Left kidney (tissue), 2 donors: ENCODE measurements around the gene GEN1. TPM values are rescaled to one million over a fixed set of nuclear protein-coding genes. Genes with fewer than 3 reads are reported as not detected.
A peak's percentile ranks its signal among the peaks of the same experiment; 100 is the strongest.
"Not testable (repeated sequence)": the region's sequence is repeated elsewhere in the genome, so short reads cannot be mapped to it uniquely, and the experiment has no call there.

ENCODE experiments used
- DNase-seq: peaks from one replicate; pipeline ENCODE4 v3.0.0-alpha.2; 2013
- polyA plus RNA-seq: library from polyadenylated mRNA; unstranded; fragments of 120-200 nt; gene quantifications from one replicate; pipeline ENCODE4 v1.2.1, GENCODE V29; 2013; ENCODE audit not compliant: insufficient read length

The GEN1 gene
- polyA plus RNA-seq, 1 donor: 25.4 TPM

DNA sequence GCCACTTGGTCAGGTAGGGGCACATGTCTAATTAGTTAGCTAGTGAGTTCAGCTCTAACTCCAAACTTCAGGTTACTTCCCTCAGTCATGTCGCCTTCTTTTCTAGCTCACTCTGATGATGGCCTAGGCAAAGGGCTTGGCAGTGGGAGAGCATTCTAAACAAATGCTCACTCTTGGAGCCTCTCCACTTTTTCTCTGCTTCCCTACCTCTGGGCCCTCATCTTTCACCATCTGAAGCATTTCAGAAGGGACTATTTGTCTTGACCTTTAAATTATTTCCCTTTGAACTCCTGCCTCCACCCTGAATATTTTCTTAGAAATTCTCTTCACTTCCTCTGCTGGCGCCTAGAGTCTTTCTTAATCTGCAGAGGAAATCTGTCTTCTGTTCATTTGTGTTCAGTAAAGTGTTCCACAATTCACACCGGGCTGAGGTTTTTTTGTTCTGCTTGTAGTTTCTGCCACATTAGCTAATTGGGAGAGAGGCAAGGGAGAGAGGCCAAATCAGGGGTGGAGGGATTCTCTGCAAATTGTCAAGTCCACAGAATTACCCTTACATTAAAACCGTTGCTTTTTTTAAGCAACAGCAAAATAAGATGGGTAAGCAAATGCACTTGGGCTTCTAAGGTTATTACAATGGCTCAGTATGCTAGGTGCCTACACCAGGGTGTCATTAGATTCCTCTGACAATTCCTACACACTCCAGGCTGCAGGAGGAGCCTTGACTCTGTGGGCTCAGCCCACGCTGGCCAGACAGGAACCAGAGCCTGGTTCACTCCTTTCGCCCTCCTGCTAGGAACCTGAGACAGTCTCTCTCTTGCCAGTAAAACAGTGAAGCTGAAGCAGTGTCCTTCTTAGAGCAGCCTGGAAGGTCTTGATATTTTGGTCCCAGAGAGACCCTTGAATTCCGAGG is 67.9 kb downstream of the GEN1 start:
- no peak for DNase-seq

GRCh38 chr2:17822445-17823117 is 68.6 kb downstream of the GEN1 start:
- DNase-seq: peak; percentile 39

GRCh38 chr2:17823646-17824045 is 69.7 kb downstream of the GEN1 start:
- DNase-seq: not testable (repeated sequence)

DNA sequence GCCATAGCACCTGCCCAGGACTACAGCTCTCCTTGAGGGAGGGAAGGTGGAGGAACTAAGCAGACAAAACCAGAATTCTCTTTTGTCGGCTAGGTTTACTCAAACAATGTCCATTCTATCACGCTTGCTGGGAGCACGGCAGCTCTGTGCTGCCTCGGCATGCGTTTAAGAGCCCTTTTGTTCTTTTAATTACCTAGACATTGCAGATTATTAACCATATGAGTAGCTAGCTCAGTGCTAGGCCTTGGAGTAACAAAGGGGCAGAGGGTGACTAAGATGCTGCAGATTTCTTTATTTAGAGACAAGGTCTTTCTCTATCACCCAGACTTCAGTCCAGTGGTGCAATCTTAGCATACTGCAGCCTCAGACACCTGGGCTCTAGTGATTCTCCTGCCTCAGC is 73.4 kb downstream of the GEN1 start:
- no peak for DNase-seq

GRCh38 chr2:17827785-17828184 is 73.8 kb downstream of the GEN1 start:
- no peak for DNase-seq

DNA sequence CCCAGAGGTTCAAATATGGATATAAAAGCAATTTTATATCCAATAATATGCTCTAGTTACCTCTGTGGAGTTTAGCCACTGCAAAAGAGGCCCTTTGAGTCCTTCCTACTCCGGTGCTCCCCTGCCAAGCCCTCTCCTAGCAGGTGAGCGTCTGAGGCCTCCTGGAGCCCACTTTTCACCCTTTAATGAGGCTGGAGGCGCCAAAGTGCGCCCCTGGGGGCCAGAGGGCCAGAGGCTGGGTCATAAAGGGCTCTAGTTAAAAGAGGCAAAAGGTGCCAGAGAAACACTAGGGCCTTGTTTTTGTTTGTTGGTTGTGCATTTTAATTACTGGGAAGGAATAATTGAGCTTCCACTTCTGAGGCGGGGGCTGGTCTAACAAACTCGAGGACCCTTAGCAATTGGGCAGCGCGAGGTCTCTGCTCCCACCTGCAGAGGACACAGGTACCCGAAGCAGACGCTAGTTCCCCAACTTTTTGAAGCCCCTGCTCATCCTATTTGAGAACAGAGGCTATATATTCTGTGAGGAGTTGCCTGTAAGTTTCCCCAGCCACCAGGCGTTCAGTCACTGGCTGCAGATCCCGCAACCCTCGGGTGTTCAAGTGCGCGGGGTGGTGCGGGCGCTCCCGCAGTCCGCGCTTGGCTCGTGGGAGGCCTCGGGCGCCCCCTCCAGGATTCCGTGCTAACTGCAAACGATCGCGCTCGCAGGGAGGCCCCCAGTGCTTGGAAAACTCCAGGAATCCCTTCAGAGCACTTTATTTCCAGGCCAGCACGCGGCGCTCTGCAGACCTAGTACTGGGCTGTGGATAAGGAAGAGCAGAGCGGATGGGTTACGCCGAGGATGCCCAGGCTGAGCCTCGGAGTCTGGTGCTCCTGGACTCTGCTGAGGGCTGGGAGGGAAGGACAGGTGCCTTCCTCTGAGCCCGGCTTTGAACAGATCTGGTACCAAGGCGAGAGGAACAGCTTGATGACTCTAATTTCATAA is 76.4 kb downstream of the GEN1 start:
- DNase-seq: peak; percentile 84

- DNase-seq: no peak
Observed at GRCh38 chr2:17835516-17835915, 81.6 kb downstream of the GEN1 start.

Other genes starting within 250 kb of the GEN1 start
- 0.38 TPM for gene RAD51AP2, start 235.7 kb upstream of the GEN1 start, polyA plus RNA-seq
- gene VSNL1, start 213.4 kb upstream of the GEN1 start, polyA plus RNA-seq: 4.4 TPM
- 49.2 TPM for gene SMC6, start 328 bp upstream of the GEN1 start, polyA plus RNA-seq
- not detected for gene MSGN1, start 62.3 kb downstream of the GEN1 start, polyA plus RNA-seq
- gene KCNS3, start 124.5 kb downstream of the GEN1 start, polyA plus RNA-seq: 9.2 TPM